ENCODE results near the gene DCAF10.

The DCAF10 gene

GRCh38 chr9:37910271-37910670 is 109.7 kb downstream of the DCAF10 start:
- FAIRE-seq: no peak

- no peak for FAIRE-seq
Observed at GRCh38 chr9:37911271-37911681, 110.7 kb downstream of the DCAF10 start.

DNA sequence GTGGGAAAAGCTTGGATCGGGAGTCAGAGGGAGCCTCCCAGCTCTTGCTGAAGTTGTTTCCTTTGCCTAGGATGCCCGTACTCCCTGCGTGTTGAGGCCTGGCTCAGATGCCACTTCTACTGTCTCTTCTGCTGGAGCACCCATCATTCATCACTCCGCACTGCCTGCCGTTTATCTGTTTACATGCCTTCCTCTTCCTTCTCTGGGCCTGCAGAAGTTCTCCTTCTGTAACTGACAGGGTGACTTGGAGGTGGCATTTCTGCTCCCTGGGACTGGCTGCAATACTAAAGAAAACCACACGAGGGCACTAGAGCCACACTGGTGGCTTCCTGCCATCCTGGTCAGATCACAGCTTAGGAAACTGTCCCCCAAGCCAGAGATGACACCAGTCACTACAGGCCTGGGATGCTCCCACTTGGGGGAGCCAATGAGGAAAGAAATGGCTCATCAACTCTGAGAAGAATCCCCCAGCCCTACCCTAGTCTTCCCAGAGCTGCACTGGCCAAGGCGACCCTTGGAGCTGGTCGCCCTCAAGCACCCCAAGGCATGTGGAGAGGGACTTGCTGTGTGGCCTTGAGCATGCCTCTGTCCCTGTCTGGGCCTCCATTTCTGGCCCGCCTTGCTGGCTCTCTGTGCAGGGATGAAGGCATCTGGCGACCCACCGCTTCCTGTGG is 113.0 kb downstream of the DCAF10 start:
- FAIRE-seq: no peak

GRCh38 chr9:37914154-37914551 is 113.6 kb downstream of the DCAF10 start:
- no peak for FAIRE-seq

DNA sequence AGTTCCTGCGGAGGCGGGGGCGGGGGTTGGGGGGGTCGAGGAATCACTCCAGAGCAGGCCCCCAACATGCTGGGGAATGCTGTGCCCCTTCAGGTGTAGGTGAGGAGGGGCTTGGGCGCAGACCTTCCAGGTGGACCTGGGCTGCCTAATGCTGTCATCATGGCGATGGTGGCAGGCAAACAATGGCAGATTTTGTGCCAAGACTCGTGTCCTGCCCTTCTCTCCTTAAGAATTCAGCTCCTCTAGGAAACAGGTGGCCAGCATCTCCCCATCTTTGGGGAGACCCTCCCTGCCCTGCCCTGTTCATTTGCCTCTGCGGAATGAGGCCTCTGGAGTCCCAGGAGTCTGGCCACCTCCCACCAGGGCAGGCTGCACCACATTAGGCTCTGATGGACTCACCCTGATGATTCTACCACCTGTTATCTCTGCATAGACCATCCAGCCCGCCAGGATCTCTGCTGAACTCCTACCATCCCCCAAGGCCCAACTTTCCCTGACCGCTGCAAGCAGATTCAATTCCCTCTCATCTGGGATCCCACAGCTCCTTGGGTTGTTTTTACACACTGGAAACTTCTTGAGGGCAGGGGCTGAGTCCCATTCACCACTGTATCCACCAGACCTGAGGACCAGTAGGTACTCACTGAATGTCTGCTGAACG is 114.2 kb downstream of the DCAF10 start:
- FAIRE-seq: no peak

DNA sequence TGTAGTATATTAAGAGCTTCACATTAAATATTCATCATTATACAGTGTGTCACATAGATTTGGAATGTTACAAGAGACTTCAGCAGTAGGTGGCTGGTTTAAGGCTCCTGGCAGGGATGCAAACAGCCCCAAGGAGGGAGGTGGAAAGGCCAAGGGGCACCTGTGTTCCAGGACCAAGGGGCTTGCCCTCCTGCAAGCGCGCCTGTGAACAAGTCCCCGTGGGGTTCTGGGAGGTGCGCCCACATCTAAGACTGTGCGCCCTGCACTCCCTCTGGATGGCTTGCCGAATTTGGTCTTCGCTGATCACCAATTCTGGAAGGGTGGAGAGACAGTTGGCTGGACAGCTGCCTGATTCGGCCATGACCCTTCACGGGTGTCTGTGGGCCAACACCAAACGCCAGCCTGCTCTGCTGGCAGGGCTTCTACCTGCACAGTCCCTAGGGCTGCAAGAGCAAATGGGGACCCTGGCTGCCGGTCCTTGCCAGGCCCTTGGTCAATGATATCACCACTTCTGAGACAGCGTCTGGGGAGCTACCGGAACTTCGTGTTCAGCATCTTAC is 115.4 kb downstream of the DCAF10 start:
- FAIRE-seq: no peak

- no peak for FAIRE-seq
Observed at GRCh38 chr9:37916471-37917312, 116.1 kb downstream of the DCAF10 start.
